Astrocyte of the cerebellum (primary cell): ENCODE results near the gene ACTBL2.

ENCODE experiments used
- DNase-seq: peaks from one replicate; pipeline ENCODE4 v3.0.0-alpha.2; 2011; ENCODE audit warnings: low read depth
- H3K4me3 ChIP-seq: 2 replicates; pipeline ENCODE4 v1.5.1; 2011; ENCODE audit warnings: mild to moderate bottlenecking, low read depth, low read length, moderate library complexity
- CTCF ChIP-seq: IDR thresholded peaks from 2 replicates; pipeline ENCODE4 v1.5.1; 2012; ENCODE audit warnings: low read length, low read depth, moderate library complexity, mild to moderate bottlenecking; ENCODE audit errors: missing control alignments
- in situ Hi-C: cut with HindIII; loops from 2 replicates; pipeline ENCODE4 v1.10.0; 2017; ENCODE audit warnings: low sequenced_read_pairs

The ACTBL2 gene

GRCh38 chr5:57517250-57517649, 34.6 kb upstream of the ACTBL2 start:
- no peak for TF ChIP-seq CTCF
- in situ Hi-C loops, result no loop called here
- DNase-seq, result no peak
- H3K4me3 ChIP-seq, result no peak overlapping the region

DNA sequence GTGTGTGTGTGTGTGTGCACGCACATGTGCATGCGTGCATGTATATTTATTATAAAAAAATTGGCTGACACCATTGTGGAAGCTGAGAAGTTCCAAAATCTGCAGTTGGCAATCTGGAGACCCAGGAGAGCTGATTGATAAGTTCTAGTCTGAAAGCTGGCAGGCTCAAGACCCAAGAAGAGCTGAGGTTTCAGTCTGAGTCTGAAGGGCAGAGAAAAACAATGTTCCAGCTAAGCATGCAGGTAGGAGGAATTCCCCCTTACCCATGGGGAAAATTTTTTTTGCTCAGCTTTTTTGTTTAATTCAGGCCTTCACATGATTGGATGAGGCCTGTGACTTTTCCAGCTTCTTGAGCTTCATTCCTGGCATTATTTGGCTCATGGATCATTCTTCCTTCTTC, 31.2 kb upstream of the ACTBL2 start:
- in situ Hi-C loops, result no loop called here
- TF ChIP-seq CTCF, result no peak
- no peak for DNase-seq
- H3K4me3 ChIP-seq, result no peak overlapping the region

- in situ Hi-C loops, result no loop called here
- H3K4me3 ChIP-seq, result no peak overlapping the region
- no peak for DNase-seq
- no peak for TF ChIP-seq CTCF
These were observed 28.7 kb upstream of the ACTBL2 start for GRCh38 chr5:57511321-57511720.

DNA sequence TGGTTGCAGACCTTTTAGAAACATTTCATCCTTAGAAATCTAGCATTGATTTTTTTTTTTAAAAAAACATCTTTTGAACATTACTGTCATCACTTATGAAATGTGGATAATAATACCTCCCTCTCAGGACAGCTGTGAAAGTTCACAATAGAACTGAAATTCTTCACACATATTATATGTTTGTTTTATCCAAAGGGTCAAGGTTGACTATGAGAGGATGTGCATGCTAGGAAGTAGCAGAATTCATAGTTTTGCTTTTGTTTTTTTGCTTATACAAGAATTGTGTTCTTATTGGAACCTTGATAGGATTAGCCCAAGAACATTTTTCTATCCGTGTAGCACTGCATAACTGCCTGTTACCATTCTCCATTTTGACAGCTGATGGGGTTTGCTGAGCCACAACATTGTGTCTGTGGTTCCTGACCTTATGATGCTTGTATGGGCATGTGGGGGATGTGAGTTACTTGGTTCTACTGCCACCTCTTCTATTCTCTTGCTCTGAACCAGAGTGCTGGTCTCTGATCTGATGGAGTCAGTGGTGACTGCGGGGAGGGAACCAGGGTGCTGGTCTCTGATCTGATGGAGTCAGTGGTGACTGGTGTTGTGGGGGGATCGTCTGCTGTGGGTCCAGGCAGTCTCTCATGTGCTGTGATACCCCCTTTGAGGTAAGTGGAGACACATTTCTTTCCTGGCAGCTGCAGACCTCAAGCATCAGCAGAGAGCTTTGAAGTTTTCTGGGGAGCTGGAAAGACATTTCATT, 27.1 kb upstream of the ACTBL2 start:
- DNase-seq, result no peak
- H3K4me3 ChIP-seq, result no peak overlapping the region
- in situ Hi-C loops, result no loop called here
- TF ChIP-seq CTCF, result no peak

DNA sequence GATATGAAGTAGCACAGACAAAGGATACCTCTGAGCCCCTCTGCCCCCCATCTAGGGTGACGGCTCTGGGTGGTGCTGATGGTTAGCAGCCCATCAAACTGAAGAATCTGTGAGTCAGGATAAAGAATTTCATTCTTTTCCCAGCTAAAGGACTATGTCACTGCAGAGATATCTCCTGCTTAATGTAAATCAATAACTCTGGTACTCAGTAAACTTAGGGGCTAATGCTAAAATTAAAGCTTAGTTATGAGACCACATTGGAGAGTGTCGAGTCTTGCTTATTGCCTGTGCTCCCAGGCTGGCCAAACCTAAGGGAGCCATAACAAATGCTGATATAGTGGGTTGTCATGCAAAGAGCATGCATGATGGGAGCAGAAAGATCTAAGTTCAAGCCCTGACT, 25.6 kb upstream of the ACTBL2 start:
- TF ChIP-seq CTCF, result no peak
- in situ Hi-C loops, result no loop called here
- DNase-seq, result no peak
- H3K4me3 ChIP-seq, result no peak overlapping the region

- no peak for TF ChIP-seq CTCF
- no peak for DNase-seq
- in situ Hi-C loops, result no loop called here
- H3K4me3 ChIP-seq, result no peak overlapping the region
These were observed 22.9 kb upstream of the ACTBL2 start for GRCh38 chr5:57505272-57506200.
